ENCODE measurements around the gene PER3. TPM values are rescaled to one million over a fixed set of nuclear protein-coding genes. Genes with fewer than 3 reads are reported as not detected.

The PER3 gene
- total RNA-seq (10 to 100 TPM in 4 of 5 donors, 1 to 10 TPM in 1; 3.8 to 55.8 (median 24.5) TPM), polyA plus RNA-seq (1 to 10 TPM; 3.2 to 9.3 (median 7.9) TPM)
- long read RNA-seq, donor 1: 0 reads
- long read RNA-seq, donor 2, full-length matches to known transcripts: 1 of 1 reads
- long read RNA-seq, donor 2, partial matches to known transcripts: 0 of 1 reads
- long read RNA-seq, donor 2, other reads (novel, unspliced or antisense): 0 of 1 reads
- long read RNA-seq, donor 3: 0 reads
- long read RNA-seq, donor 4: 0 reads
- long read RNA-seq, donor 5, partial matches to known transcripts: 0 of 2 reads
- long read RNA-seq, donor 5, other reads (novel, unspliced or antisense): 0 of 2 reads
- long read RNA-seq, donor 6: 0 reads
- long read RNA-seq, donor 7, partial matches to known transcripts: 0 of 3 reads
- long read RNA-seq, donor 7, other reads (novel, unspliced or antisense): 0 of 3 reads
- long read RNA-seq, donor 8, partial matches to known transcripts: 0 of 1 reads
- long read RNA-seq, donor 8, other reads (novel, unspliced or antisense): 0 of 1 reads
- long read RNA-seq, donor 9, partial matches to known transcripts: 0 of 2 reads
- long read RNA-seq, donor 9, other reads (novel, unspliced or antisense): 0 of 2 reads
- long read RNA-seq, donor 10: 0 reads

GRCh38 chr1:7783826-7784491 lies at the start of gene PER3:
PER3 (plus strand) TSS chr1:7784291; CDS start chr1:7784878, 587 bp downstream.
- Histone ChIP-seq H3K4me3 (peak within 1 kb of the TSS; percentile 56 to 69 (median 63)), H3K9me3 (no peaks in the 10 kb centered on the region), H3K4me1 (peaks cover 26 to 70% (median 47%) of the 10 kb centered on the region in 4 donors), H3K27ac (peak within 1 kb of the TSS; percentile 89 to 99 (median 91)), H3K27me3 (no peaks in the 10 kb centered on the region), H3K36me3 (peaks cover under 1 to 44% (median 38%) of the 10 kb centered on the region in 4 donors)
- peak; percentile 99 for DNase-seq
- TF ChIP-seq CTCF (IDR thresholded peaks at IDR 0.05) (no peak), POLR2AphosphoS5 (IDR thresholded peaks at IDR 0.05) (peak; percentile 38 to 78 (median 49))
- 0 to 3% (median 1%) methylated on average over 41 to 89 of the region's 90 CpGs; no CpG with 5 or more reads in 1 of the 5 donors for WGBS, 5 donors
- intact Hi-C loops (cut with DNase I; ENCODE audit: low total_unique reads): no loop called here

- no peak overlapping the region for H3K27ac ChIP-seq
- intact Hi-C loops (cut with DNase I; ENCODE audit: low total_unique reads): no loop called here
- DNase-seq: no peak
- no peak overlapping the region for H3K4me3 ChIP-seq
- H3K36me3 ChIP-seq: peaks cover 7 to 35% (median 30%) of the 10 kb centered on the region in 4 donors
- 88 to 92% (median 92%) methylated on average over 6 of the region's 6 CpGs for WGBS, 5 donors
- TF ChIP-seq POLR2AphosphoS5 (IDR thresholded peaks at IDR 0.05) (no peak), POLR2A (IDR thresholded peaks at IDR 0.05) (no peak)
- no peaks in the 10 kb centered on the region for H3K4me1 ChIP-seq
- H3K27me3 ChIP-seq: no peaks in the 10 kb centered on the region
- no peaks in the 10 kb centered on the region for H3K9me3 ChIP-seq
These were observed 46.0 kb upstream of the PER3 start for GRCh38 chr1:7738044-7738443.

GRCh38 chr1:7743346-7743745 lies 40.7 kb upstream of the PER3 start:
- 91 to 93% (median 93%) methylated on average over 6 of the region's 6 CpGs for WGBS, 5 donors

GRCh38 chr1:7744882-7745281 lies 39.2 kb upstream of the PER3 start:
- Histone ChIP-seq H3K4me1 (peaks cover 0 to 4% (median 0%) of the 10 kb centered on the region in 4 donors), H3K36me3 (peaks cover 0 to 24% (median 0%) of the 10 kb centered on the region in 4 donors), H3K27me3 (no peaks in the 10 kb centered on the region), H3K4me3 (no peak overlapping the region), H3K9me3 (no peaks in the 10 kb centered on the region), H3K27ac (no peak overlapping the region)
- 84 to 95% (median 90%) methylated on average over 9 of the region's 9 CpGs for WGBS, 5 donors
- intact Hi-C loops (cut with DNase I; ENCODE audit: low total_unique reads): no loop called here
- TF ChIP-seq POLR2AphosphoS5 (IDR thresholded peaks at IDR 0.05) (no peak), POLR2A (IDR thresholded peaks at IDR 0.05) (no peak), CTCF (IDR thresholded peaks at IDR 0.05) (no peak), EP300 (IDR thresholded peaks at IDR 0.05) (no peak)
- no peak for DNase-seq

More at GRCh38 chr1:7743346-7743745, 40.7 kb upstream of the PER3 start:
- H3K4me3 ChIP-seq: no peak overlapping the region
- H3K27me3 ChIP-seq: no peaks in the 10 kb centered on the region
- TF ChIP-seq POLR2A (IDR thresholded peaks at IDR 0.05): no peak
- no peak for TF ChIP-seq CTCF (IDR thresholded peaks at IDR 0.05)
- TF ChIP-seq EP300 (IDR thresholded peaks at IDR 0.05): no peak
- TF ChIP-seq POLR2AphosphoS5 (IDR thresholded peaks at IDR 0.05): no peak
- intact Hi-C loops (cut with DNase I; ENCODE audit: low total_unique reads): no loop called here
- H3K36me3 ChIP-seq: peaks cover 0 to 34% (median 9%) of the 10 kb centered on the region in 4 donors
- H3K4me1 ChIP-seq: peaks cover 0 to 4% (median 0%) of the 10 kb centered on the region in 4 donors
- no peak for DNase-seq
- H3K9me3 ChIP-seq: no peaks in the 10 kb centered on the region
- no peak overlapping the region for H3K27ac ChIP-seq
